Hepatocyte (in vitro differentiated cells): ENCODE data around the gene COL5A2.

Source experiments
- CTCF ChIP-seq: fragments of 200-600 bp; sonication (generic); IDR thresholded peaks from 2 replicates; pipeline ENCODE4 v1.5.1; 2016; ENCODE audit warnings: antibody characterized with exemption, mild to moderate bottlenecking; ENCODE audit not compliant: poor library complexity
- EZH2 ChIP-seq: fragments of 200-600 bp; sonication (generic); IDR thresholded peaks from 2 replicates; pipeline ENCODE4 v1.6.1; 2016; ENCODE audit warnings: antibody characterized with exemption, mild to moderate bottlenecking, borderline replicate concordance
- EZH2phosphoT487 ChIP-seq: fragments of 200-600 bp; sonication (generic); IDR thresholded peaks from one replicate; pipeline ENCODE4 v1.6.1; 2018; ENCODE audit warnings: antibody characterized with exemption, mild to moderate bottlenecking, low read depth, moderate library complexity; ENCODE audit not compliant: unreplicated experiment, severe bottlenecking

GRCh38 chr2:189097934-189098333, 81.6 kb downstream of the COL5A2 start:
- TF ChIP-seq EZH2phosphoT487, result no peak
- TF ChIP-seq EZH2, result no peak
- no peak for TF ChIP-seq CTCF
